Activated T-cell treated with anti-CD3 and anti-CD28 coated beads for 48 hours (primary cell): ENCODE data around the gene DZIP1.

Source experiments
- DNase-seq: peaks from one replicate; pipeline ENCODE4 v3.0.0-alpha.2; 2020; ENCODE audit warnings: low read depth

DZIP1 gene

DNA sequence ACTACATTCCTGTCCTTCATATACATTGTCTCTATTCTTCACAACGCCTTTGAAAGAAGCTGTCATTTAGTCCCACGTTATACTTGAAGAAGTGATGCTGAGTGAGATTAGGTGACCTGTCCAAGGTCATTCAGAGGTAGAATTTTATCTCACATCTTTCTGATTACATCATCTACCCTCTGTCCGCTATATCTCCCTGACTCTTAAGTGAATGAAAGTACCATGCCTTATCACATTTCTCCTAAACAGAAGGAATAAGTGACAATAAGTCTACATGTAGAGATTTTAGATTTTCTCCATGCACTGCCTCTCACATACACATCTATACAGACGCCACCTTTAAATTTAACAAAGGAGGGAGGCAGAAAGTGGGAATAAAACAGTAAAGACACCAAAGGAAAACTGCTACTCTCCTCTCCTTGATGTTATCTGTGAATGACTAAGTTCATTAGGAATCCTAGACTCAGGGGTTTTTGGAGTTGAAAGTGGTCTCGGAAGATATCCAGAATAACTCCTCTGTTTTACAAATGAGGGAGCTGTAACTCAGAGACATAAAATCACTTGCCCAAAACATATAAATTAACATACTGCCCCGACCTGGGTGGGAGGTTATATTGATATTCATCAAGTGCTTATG, 96.9 kb downstream of the DZIP1 start:
- no peak for DNase-seq

DNA sequence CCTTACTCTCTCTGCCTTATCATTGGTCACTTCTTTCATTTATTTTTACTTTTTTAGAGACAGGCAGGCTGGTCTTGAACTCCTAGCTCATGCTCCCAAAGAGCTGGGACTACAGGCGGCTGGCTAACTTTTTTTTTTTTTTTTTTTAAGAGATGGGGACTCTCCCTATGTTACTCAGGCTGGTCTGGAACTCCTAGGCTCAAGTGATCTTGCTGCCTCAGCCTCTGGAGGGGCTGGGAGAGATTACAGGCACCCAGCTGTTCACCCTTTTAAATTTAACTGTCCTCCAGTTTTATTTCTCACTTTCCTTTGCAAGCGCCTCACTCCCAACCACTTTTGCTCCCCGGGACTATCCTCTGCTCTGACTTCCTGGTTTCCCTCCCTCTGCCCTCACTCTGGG, 97.6 kb downstream of the DZIP1 start:
- no peak for DNase-seq

DNA sequence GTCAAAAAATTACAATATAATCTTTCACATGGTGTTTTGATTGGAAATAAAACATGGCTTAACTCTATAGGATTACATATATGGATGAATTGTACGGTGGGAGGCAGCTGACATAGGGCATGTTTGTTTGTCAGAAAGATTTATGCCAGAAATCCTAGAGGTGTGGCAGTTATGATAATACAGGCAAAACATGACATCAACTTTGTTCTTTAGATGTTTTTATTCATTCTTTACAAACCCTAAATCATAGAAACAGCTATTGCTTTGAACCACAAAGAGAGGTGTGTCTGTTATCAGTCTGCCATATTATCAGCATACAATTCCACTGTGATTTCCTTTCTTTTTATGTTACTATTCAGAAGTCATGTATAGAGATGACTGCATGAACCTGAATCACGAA, 100.2 kb downstream of the DZIP1 start:
- DNase-seq = no peak

DNA sequence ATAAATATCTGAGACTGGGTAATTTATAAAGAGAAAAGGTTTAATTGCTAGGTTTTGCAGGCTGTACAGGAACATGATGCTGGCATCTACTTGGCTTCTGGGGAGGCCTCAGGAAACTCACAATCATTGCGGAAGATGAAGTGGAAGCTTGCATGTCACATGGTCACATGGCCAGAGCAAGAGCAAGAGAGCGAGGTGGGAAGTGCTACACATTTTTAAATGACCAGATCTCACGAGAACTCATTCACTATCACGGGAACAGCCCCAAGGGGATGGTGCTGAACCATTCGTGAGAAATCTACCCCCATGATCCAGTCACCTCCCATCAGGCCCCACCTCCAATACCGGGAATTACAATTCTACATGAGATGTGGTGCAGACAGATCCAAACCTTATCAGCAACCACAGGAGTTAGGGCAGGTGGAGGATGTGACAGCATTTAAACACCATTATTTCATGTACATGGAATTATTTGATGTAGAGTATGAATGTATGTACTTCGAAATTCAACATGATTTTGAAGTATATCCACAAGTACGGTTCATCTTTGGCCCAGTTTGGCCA, 102.5 kb downstream of the DZIP1 start:
- DNase-seq = no peak

DNA sequence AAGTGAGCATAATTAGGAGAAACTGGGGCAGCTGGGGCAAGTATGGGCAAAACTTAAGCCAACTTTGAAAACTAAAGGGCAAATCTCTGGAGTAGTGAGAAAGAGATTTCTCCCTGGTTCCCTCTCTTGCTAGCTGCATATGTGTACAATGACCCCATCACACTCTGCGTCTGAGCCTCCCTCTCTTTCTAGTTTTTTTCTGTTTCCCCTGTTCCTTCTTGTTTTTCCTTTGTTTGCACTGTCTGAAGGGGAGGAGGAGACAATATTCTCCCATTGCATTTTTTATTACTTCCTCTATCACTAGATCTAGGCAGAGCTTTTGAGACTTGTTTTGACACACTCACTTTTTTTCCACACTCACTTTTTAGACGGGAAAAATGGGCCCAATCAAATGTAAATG, 103.2 kb downstream of the DZIP1 start:
- DNase-seq = no peak

DNA sequence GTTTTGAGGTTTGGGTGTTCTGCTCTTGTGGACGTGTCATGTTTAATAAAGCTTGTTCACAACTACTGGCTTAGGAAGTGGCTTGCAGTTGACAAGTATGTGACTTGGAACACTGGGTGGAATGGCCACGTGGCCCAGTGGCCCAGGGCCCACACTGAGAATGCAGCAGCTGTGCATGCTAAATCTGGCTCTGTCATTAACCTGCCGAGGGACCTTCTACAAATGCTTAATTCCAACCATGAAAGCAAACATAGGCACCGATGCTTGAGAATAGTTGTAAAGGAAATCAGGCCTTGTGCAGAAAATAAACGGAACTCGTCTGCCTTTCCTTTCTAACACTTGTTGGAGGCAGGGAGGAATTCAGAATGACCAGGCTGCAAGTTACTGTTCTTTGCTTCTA, 103.6 kb downstream of the DZIP1 start:
- no peak for DNase-seq

DNA sequence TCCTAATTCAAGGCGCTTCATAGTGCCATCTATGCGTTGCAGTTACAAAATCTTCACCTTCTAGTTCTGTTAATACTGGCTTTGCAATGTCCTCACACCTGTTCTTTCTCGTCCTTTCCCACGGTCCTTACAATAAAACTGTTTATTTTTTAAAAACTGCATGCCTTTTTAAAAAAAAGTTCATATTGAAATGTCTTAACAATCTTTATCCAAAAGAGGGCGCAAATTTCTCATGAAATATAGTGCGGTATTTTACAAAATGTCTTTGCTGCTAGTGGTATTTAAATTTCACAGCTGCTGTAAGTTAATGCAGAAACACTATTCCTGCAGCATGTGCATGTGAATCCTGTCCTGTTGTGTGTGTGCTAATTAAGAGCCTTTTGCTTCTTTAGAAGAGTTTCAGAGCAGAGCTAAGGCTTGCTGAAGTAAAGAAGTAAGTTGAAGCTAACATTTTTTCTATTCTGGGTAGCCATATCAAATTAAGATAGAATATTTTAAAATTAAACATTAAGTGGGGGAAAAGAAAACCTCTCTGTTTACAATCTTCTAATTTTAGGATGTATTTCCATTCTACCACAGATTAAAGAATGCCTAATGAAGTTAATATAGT, 107.8 kb downstream of the DZIP1 start:
- no peak for DNase-seq

DNA sequence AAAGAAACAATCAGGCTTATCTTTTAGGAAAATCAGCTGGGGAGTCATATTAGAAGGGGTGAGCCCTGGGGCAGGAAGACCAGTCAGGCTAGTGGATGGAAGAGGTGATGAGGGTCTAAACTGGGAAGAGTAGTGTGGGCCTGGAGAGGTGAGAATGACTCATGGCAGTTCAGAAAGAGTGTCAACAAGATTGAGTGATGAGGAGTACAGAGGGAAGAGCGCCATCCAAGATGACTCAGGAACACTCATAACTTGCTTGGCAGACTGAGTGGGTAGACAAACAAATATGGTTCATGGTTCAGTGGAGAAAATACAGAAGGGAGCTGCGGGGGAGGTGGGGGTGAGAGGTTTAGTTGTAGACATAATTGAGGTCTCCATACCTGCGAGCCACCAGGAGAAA, 109.3 kb downstream of the DZIP1 start:
- DNase-seq = no peak

DNA sequence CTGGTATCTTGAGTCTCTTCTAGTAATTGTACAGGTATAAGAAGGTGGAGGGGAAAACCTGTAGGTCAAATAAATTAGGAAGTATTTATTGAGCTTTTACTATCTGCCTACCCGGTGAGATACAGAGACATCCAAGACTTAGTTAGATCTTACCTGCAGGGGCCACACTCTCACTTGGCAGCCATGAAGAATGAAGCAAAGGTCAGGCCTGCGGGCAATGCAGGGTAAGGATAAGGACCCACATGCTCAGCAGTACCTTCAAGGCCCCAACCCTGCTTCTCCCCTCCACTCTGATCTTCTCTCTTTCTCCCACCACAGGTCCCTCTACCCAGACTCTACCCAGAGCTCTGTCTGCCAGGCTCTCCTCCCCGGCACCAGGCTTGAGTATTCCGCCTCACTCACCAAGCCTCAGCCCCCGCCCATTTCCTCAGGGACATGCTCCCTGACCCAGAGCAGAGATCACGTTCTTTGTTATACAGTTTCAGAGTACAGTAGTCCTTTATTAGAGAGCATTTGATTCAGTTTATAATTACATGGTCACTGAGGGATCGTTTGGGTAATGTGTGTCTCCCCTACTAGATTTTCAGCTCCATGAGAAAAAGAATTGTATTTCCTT, 110.9 kb downstream of the DZIP1 start:
- DNase-seq = no peak

DNA sequence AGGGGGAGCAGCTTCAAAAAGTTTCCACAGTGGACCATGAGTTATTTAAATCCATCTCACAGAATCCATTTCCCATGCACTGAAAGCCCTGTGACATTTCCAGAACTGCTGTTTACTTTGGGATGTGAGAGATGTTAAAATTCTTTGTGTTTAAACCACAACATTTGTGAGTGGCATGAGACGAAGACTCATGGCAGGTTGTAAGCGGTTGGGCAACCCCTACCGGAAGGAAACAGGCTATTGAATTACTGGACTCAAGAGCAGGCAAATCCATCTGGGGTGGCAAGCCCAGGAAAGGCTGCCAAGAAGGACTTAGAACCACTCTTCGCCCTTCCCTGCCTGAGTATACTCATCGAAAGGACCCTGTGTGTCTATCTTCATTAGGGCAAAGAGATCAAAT, 114.3 kb downstream of the DZIP1 start:
- DNase-seq = no peak
